Fibroblast of skin of abdomen (primary cell): ENCODE measurements around the gene PLEKHA8. TPM values are rescaled to one million over a fixed set of nuclear protein-coding genes. Genes with fewer than 3 reads are reported as not detected.
A peak's percentile ranks its signal among the peaks of the same experiment; 100 is the strongest.

Source experiments
- DNase-seq: peaks from one replicate; pipeline ENCODE4 v3.0.0-alpha.2; 2013
- polyA plus RNA-seq, 2 experiments: library from polyadenylated mRNA; unstranded; fragments of 120-200 nt; gene quantifications; one replicate each; pipeline ENCODE4 v1.2.1, GENCODE V29; 2013; ENCODE audit not compliant: insufficient read length in 2 of 2

PLEKHA8 gene, protein sequence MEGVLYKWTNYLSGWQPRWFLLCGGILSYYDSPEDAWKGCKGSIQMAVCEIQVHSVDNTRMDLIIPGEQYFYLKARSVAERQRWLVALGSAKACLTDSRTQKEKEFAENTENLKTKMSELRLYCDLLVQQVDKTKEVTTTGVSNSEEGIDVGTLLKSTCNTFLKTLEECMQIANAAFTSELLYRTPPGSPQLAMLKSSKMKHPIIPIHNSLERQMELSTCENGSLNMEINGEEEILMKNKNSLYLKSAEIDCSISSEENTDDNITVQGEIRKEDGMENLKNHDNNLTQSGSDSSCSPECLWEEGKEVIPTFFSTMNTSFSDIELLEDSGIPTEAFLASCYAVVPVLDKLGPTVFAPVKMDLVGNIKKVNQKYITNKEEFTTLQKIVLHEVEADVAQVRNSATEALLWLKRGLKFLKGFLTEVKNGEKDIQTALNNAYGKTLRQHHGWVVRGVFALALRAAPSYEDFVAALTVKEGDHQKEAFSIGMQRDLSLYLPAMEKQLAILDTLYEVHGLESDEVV
- polyA plus RNA-seq (2013, experiment 1 of 2; ENCODE audit: insufficient read length), result 8.1 TPM
- 8.5 TPM for polyA plus RNA-seq (2013, experiment 2 of 2; ENCODE audit: insufficient read length)

DNA sequence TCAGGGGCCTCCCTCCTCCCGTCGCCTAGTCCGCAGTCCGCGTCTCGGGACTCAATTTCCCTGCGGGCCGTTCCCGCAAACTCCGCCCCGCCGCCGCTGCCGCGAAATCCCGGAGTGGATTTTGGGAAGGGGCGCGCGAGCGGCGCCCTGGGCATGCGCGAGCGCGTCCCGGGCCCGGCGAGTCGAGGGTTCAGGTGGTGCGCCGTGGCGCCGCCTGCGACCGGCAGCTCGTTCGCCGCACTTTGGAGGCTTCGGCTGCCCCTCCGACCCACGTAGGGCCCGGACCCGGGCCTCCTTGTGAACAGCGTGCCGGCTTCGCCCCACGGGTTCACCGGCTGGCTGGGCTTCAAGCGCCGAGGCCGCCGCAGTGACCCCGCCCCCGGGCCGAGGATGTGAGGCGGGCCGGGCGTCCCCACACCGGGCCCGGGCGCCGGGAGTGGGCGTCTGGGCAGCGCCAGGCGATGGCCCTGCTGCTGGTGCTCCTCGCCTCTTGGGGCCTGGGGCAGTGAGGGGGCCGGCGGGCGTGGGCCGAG, at the start of gene PLEKHA8:
TSS of gene PLEKHA8 (plus strand) at position 197 of the 533 bp plus-strand sequence. CDS start 351 bp downstream, outside the sequence.
- peak; percentile 86 for DNase-seq

DNA sequence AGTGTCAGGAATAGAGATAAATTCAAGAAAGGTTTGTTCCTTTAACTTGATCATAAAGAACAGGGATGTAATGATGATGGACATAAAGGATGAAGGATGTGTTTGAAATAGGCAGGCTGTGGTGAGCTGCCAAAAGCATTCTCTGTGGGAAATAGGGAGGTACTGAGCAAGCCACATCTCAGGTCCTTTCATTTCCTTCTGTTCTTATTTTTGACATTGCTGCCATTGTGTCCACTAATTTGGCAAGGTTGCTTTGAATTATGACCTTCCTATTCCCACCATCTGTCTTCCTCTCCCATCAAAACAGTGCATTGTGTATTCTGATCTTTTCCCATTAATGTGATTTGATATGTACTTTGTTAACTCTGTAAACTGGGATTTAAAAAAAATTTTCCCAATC, 48.1 kb upstream of the PLEKHA8 start:
- DNase-seq, result no peak

- peak; percentile 10 for DNase-seq
Observed at GRCh38 chr7:29987083-29987482, 41.1 kb upstream of the PLEKHA8 start.

- peak; percentile 88 for DNase-seq
Observed at GRCh38 chr7:29987811-29988317, 40.3 kb upstream of the PLEKHA8 start.

DNA sequence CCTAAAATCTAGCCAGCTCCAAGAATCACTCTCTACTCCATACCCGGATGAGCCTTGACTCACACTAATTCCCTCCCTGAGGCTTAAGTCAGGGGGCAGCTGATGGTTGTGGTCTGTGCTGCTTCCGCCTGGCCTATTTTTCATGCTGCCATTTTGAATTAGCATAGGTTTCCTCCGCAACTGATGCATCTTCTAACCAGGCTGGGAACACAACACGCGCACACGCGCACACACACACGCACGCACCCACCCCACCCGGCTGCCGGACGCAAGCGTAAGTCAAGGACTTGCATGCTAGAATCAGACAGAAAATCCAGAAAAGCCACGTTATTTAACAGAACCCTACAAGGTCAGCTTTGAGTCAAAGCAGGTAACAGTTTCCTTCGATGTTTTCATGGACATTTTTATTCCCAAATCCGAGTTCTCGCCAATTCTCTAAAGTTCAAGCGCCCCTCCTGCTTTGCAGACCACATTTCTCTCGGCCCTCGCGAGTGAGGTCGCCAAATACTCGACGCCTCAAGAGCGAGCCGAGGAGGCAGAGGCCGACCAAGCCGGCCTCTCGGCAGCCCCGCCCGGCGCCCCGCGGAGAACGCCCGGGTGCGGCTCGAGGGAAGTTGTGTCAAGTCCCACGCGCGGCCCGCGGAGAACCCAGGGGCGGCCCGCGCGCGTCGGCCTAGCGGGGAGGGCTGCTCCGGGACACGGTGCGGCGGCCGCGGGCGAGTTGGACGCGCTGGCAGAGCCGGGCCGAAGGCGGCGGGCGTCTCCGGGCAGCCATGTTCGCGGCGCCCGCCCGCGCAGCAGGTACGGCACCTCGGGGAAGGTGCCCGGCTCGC, 39.6 kb upstream of the PLEKHA8 start:
- peak; percentile 84 for DNase-seq

- DNase-seq, result peak; percentile 59
Observed at GRCh38 chr7:29989257-29989995, 38.8 kb upstream of the PLEKHA8 start, which contains the start of gene SCRN1. SCRN1 (minus strand) TSS chr7:29989801; CDS start chr7:29969067, 20,734 bp downstream.

DNA sequence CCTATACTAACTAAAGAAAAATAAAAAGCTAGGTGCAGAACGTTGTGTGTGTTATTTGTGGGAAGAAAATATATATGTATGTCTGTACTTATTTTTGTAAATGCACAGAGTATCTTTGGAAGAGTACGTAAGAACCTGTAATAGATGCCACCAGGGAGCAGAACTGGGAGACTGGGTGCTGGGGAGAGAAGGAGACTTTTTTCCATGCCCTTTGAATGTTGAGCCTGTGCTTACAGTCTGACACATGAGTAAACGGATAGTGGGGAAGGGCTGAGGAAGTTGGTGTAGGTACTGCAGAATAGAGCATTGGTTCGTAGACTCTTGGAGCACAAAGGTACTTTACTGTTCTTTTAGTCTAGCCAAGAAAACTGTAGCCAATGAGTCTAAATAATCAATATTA, 37.3 kb upstream of the PLEKHA8 start:
- DNase-seq, result no peak

GRCh38 chr7:29991937-29992336, 36.3 kb upstream of the PLEKHA8 start:
- no peak for DNase-seq

DNA sequence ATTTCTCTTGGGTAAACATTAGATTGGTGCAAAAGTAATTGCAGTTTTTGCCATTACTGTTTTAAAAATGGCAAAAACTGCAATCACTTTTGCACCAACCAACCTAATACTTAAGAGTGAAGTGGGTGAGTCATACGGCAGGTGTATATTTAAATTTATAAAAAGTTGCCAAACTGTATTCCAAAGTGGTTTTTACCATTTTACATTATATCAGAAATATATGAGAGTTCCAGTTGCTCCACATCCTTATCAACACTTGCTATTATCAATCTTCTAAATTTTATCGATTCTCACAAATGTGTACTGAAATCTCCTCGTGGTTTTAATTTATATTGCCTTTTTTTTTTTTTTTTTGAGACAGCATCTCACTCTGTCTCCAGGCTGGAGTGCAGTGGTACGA, 35.1 kb upstream of the PLEKHA8 start:
- DNase-seq, result no peak

DNA sequence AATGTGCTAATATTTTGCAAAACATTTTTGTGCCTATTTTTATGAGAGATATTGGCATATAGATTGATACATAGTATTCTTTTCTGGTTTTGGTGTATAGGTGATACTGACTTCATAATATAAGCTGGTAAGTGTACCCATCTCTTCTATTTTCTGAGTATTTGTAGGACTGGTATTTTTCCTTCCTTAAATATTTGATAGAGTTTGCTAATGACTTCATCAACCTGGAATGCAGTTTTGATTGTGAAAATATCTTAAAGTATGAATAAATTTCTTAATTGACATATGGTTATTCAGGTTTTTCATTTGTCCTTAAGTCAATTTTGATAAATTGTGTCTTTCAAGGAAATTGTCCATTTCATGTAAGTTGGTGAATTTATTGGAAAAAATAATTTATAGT, 32.6 kb upstream of the PLEKHA8 start:
- DNase-seq, result no peak

- no peak for DNase-seq
Observed at GRCh38 chr7:29996321-29996720, 31.9 kb upstream of the PLEKHA8 start.

- no peak for DNase-seq
Observed at GRCh38 chr7:29998489-29998888, 29.7 kb upstream of the PLEKHA8 start.

- DNase-seq, result no peak
Observed at GRCh38 chr7:30001998-30002397, 26.2 kb upstream of the PLEKHA8 start.

- no peak for DNase-seq
Observed at GRCh38 chr7:30003098-30003497, 25.1 kb upstream of the PLEKHA8 start.

GRCh38 chr7:30005464-30005863, 22.7 kb upstream of the PLEKHA8 start:
- no peak for DNase-seq

GRCh38 chr7:30010021-30010420, 18.2 kb upstream of the PLEKHA8 start:
- DNase-seq, result no peak

- no peak for DNase-seq
Observed at GRCh38 chr7:30012757-30013156, 15.5 kb upstream of the PLEKHA8 start.

- no peak for DNase-seq
Observed at GRCh38 chr7:30018451-30018850, 9.8 kb upstream of the PLEKHA8 start.

- no peak for DNase-seq
Observed at GRCh38 chr7:30019387-30019786, 8.8 kb upstream of the PLEKHA8 start.

GRCh38 chr7:30019960-30020359, 8.3 kb upstream of the PLEKHA8 start:
- DNase-seq, result no peak

DNA sequence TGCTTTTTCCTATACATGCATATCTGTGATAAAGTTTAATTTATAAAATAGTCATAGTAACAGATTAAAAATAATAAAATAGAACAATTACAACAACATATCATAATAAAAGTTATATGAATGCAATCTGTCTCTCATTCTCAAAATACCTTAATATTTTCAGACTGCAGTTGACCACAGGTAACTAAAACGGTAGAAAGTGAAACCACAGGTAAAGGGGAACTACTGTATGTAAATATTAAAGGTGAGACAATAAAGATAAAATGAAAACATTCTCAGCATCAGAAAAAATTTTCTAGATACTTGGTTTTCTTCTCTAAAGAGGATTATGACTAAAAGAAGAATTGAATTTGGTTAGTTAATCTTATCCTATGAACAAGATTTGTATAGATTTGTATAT, 7.7 kb upstream of the PLEKHA8 start:
- no peak for DNase-seq

DNA sequence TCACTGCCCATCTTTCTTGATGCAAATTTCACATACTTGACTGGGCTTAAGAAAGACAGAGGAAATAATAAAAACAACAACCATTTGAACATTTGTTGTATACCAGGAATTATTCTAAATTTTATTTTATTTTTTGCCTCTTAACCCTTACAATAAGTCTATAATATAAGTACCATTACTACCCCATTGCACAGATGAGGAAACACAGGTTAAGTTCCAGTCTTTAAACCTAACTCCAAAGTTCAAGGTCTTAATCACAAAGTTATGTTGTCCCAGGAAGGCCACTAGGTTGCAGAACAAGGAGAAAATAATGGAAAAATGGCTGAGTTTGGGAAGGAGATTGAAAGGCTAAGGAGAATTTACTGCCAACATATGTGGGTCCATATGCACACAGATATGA, 5.2 kb upstream of the PLEKHA8 start:
- DNase-seq, result no peak
